K562 (cell line): ENCODE results near the gene ALDH3B2. TPM values are rescaled to one million over a fixed set of nuclear protein-coding genes. Genes with fewer than 3 reads are reported as not detected.

Source experiments
- CEBPB ChIP-seq: fragments of 450-650 bp; IDR thresholded peaks from 2 replicates; pipeline ENCODE4 v1.6.1; 2016; ENCODE audit warnings: missing genetic modification characterization, missing compliant biosample characterization
- FOXM1 ChIP-seq, 2 experiments: fragments of 450-650 bp in 1 of 2; sonication (generic) in 1 of 2; formaldehyde crosslinking in 1 of 2; IDR thresholded peaks; 2 replicates each; pipeline versions ENCODE4 v1.6.1 to v1.9.0; 2017 to 2022; ENCODE audit warnings: low read depth in 2 of 2, mild to moderate bottlenecking in 2 of 2, missing genetic modification reagents in 1 of 2, moderate library complexity in 1 of 2
- GTF3C2 ChIP-seq: IDR thresholded peaks from 3 replicates; pipeline ENCODE4 v1.6.1; 2011; ENCODE audit warnings: borderline replicate concordance, mild to moderate bottlenecking, moderate library complexity; ENCODE audit not compliant: insufficient read length; ENCODE audit errors: extremely low read depth
- HOMEZ ChIP-seq: fragments of 250-450 bp; sonication (Bioruptor Pico); IDR thresholded peaks from 2 replicates; pipeline ENCODE4 v1.4.0; 2020; ENCODE audit warnings: mild to moderate bottlenecking, moderate library complexity
- NCOA6 ChIP-seq: fragments of 450-650 bp; IDR thresholded peaks from 2 replicates; pipeline ENCODE4 v1.6.1; 2017; ENCODE audit warnings: mild to moderate bottlenecking
- POLR2AphosphoS2 ChIP-seq: IDR thresholded peaks from 2 replicates; pipeline ENCODE4 v1.6.1; 2012; ENCODE audit warnings: low read length, improper control_type of control experiment
- PTRF ChIP-seq: fragments of 450-650 bp; IDR thresholded peaks from 2 replicates; pipeline ENCODE4 v1.6.1; 2016; ENCODE audit warnings: mild to moderate bottlenecking, missing genetic modification characterization, missing compliant biosample characterization
- SMARCC2 ChIP-seq: fragments of 450-650 bp; IDR thresholded peaks from 2 replicates; pipeline ENCODE4 v1.6.1; 2017; ENCODE audit warnings: antibody characterized with exemption, moderate library complexity, mild to moderate bottlenecking, low read depth
- TCF3 ChIP-seq: sonication (generic); formaldehyde crosslinking; IDR thresholded peaks from 2 replicates; pipeline ENCODE4 v1.4.0; 2020; ENCODE audit warnings: mild to moderate bottlenecking, missing genetic modification reagents
- ZKSCAN3 ChIP-seq: fragments of 250-450 bp; sonication (Bioruptor Pico); IDR thresholded peaks from 2 replicates; pipeline ENCODE4 v1.4.0; 2020
- ZNF277 ChIP-seq: fragments of 250-450 bp; sonication (Bioruptor Pico); IDR thresholded peaks from 2 replicates; pipeline ENCODE4 v1.8.0; 2022; ENCODE audit warnings: inconsistent platforms, mild to moderate bottlenecking, moderate library complexity, borderline replicate concordance
- ZNF3 ChIP-seq: fragments of 250-450 bp; sonication (Bioruptor Pico); IDR thresholded peaks from 2 replicates; pipeline ENCODE4 v1.5.0; 2021; ENCODE audit warnings: mild to moderate bottlenecking, moderate library complexity
- ZNF354B ChIP-seq: fragments of 250-450 bp; sonication (Bioruptor Pico); IDR thresholded peaks from 2 replicates; pipeline ENCODE4 v1.4.0; 2020
- polyA plus RNA-seq, 8 experiments: library from polyadenylated mRNA; depleted of rRNA in 4 of 8; stranded (reverse) in 5 of 8; unstranded in 3 of 8; fragments of >200 nt; fragmentation: Nextera tagmentation in 2 of 8; fragmentation: Illumina TruSeq in 1 of 8; extraction: Ambion mirVana in 2 of 8; extraction: Trizol in 1 of 8; gene quantifications; 2 replicates each; pipeline versions ENCODE4 v1.2.1 to v1.2.3, GENCODE V29; 2011 to 2014; ENCODE audit warnings: inconsistent platforms in 1 of 8, missing spikeins in 1 of 8
- total RNA-seq, 7 experiments: library from RNA; depleted of rRNA in 6 of 7; stranded (reverse); fragments of >200 nt in 6 of 7; fragmentation: Illumina TruSeq in 2 of 7; extraction: Trizol in 2 of 7; gene quantifications; 2 replicates each; pipeline versions ENCODE4 v1.2.1 to v1.2.3, GENCODE V29; 2011 to 2021; ENCODE audit warnings: low replicate concordance in 1 of 7
- TF ChIP-seq, protein P1 (sequence below): fragments of 450-650 bp; IDR thresholded peaks from 2 replicates; pipeline ENCODE4 v1.6.1; 2016; ENCODE audit warnings: low read depth

Gene ALDH3B2
- total and polyA plus RNA-seq, 9 of the 15 experiments (the other 6 are each of a cell fraction or from before 2014, with no cell fraction given): not detected

GRCh38 chr11:67630228-67630942 lies 44.0 kb downstream of the ALDH3B2 start (continued):
- no peak for TF ChIP-seq GTF3C2
- TF ChIP-seq HOMEZ (CRISPR knock-in tag): no peak
- no peak for TF ChIP-seq TCF3
- TF ChIP-seq, protein P1, sequence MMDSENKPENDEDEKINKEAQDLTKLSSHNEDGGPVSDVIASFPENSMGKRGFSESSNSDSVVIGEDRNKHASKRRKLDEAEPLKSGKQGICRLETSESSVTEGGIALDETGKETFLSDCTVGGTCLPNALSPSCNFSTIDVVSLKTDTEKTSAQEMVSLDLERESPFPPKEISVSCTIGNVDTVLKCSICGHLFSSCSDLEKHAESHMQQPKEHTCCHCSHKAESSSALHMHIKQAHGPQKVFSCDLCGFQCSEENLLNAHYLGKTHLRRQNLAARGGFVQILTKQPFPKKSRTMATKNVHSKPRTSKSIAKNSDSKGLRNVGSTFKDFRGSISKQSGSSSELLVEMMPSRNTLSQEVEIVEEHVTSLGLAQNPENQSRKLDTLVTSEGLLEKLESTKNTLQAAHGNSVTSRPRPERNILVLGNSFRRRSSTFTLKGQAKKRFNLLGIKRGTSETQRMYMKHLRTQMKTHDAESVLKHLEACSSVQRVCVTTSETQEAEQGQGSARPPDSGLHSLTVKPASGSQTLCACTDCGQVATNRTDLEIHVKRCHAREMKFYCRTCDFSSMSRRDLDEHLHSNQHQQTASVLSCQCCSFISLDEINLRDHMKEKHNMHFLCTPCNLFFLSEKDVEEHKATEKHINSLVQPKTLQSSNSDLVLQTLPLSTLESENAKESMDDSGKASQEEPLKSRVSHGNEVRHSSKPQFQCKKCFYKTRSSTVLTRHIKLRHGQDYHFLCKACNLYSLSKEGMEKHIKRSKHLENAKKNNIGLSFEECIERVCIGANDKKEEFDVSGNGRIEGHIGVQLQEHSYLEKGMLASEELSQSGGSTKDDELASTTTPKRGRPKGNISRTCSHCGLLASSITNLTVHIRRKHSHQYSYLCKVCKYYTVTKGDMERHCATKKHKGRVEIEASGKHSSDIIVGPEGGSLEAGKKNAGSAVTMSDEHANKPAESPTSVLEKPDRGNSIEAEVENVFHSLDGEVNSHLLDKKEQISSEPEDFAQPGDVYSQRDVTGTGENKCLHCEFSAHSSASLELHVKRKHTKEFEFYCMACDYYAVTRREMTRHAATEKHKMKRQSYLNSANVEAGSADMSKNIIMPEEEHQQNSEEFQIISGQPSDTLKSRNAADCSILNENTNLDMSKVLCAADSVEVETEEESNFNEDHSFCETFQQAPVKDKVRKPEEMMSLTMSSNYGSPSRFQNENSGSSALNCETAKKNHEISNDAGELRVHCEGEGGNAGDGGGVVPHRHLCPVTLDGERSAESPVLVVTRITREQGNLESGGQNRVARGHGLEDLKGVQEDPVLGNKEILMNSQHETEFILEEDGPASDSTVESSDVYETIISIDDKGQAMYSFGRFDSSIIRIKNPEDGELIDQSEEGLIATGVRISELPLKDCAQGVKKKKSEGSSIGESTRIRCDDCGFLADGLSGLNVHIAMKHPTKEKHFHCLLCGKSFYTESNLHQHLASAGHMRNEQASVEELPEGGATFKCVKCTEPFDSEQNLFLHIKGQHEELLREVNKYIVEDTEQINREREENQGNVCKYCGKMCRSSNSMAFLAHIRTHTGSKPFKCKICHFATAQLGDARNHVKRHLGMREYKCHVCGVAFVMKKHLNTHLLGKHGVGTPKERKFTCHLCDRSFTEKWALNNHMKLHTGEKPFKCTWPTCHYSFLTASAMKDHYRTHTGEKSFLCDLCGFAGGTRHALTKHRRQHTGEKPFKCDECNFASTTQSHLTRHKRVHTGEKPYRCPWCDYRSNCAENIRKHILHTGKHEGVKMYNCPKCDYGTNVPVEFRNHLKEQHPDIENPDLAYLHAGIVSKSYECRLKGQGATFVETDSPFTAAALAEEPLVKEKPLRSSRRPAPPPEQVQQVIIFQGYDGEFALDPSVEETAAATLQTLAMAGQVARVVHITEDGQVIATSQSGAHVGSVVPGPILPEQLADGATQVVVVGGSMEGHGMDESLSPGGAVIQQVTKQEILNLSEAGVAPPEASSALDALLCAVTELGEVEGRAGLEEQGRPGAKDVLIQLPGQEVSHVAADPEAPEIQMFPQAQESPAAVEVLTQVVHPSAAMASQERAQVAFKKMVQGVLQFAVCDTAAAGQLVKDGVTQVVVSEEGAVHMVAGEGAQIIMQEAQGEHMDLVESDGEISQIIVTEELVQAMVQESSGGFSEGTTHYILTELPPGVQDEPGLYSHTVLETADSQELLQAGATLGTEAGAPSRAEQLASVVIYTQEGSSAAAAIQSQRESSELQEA: no peak
- no peak for TF ChIP-seq NCOA6
- no peak for TF ChIP-seq ZNF3 (CRISPR knock-in tag)
- TF ChIP-seq CEBPB (tag): no peak
- no peak for TF ChIP-seq ZKSCAN3 (CRISPR knock-in tag)
- TF ChIP-seq PTRF (tag): no peak
- TF ChIP-seq ZNF354B: no peak
- no peak for TF ChIP-seq POLR2AphosphoS2
- TF ChIP-seq ZNF277 (CRISPR knock-in tag): no peak
- TF ChIP-seq SMARCC2: no peak
- TF ChIP-seq FOXM1 (IDR thresholded peaks at IDR 0.05; ENCODE audit: low read depth): no peak
- no peak for TF ChIP-seq FOXM1 (CRISPR knock-in tag; IDR thresholded peaks at IDR 0.05; ENCODE audit: low read depth)
